ENCODE measurements around the gene NPW. TPM values are rescaled to one million over a fixed set of nuclear protein-coding genes. Genes with fewer than 3 reads are reported as not detected.

Gene NPW
- total and polyA plus RNA-seq, 9 of the 15 experiments (the other 6 are each of a cell fraction or from before 2014, with no cell fraction given) = 0.14 to 4.0 (median 2.6) TPM; not detected in 4

- TF ChIP-seq HSF4 (CRISPR knock-in tag; IDR thresholded peaks at IDR 0.05; ENCODE audit: borderline replicate concordance) (no peak), TAF9B (IDR thresholded peaks at IDR 0.05; ENCODE audit: partially characterized antibody) (no peak), ZNF124 (CRISPR knock-in tag; IDR thresholded peaks at IDR 0.05) (no peak), NFRKB (IDR thresholded peaks at IDR 0.05; ENCODE audit: low read depth) (no peak), BCL6 (CRISPR knock-in tag; IDR thresholded peaks at IDR 0.05) (no peak), ZNF766 (CRISPR knock-in tag; conservative IDR thresholded peaks at IDR 0.05) (no peak), ZBTB7A (IDR thresholded peaks at IDR 0.05; ENCODE audit: borderline replicate concordance, control insufficient read depth, low read depth, low read length) (0 out of 2 replicates have a peak, but pooled peaks have one; percentile 31), ELF4 (CRISPR knock-in tag; IDR thresholded peaks at IDR 0.05) (no peak), HNRNPUL1 (IDR thresholded peaks at IDR 0.05; ENCODE audit: low read length) (no peak), FOXK2 (conservative IDR thresholded peaks at IDR 0.05 in 1 of 2, IDR thresholded peaks at IDR 0.05 in 1 of 2; ENCODE audit: low read depth in 2 of 2) (0 out of 4 replicates have a peak, but pooled peaks of 1 of the 2 experiments have one; percentile 30), ZNF263 (CRISPR knock-in tag; IDR thresholded peaks at IDR 0.05; ENCODE audit: borderline replicate concordance) (peak; percentile 52; the same call in 1 of the 2 replicates), CEBPB (tag; IDR thresholded peaks at IDR 0.05) (no peak), ASH1L (IDR thresholded peaks at IDR 0.05; ENCODE audit: borderline replicate concordance, low read depth, partially characterized antibody) (no peak)
- TF ChIP-seq, protein P1, sequence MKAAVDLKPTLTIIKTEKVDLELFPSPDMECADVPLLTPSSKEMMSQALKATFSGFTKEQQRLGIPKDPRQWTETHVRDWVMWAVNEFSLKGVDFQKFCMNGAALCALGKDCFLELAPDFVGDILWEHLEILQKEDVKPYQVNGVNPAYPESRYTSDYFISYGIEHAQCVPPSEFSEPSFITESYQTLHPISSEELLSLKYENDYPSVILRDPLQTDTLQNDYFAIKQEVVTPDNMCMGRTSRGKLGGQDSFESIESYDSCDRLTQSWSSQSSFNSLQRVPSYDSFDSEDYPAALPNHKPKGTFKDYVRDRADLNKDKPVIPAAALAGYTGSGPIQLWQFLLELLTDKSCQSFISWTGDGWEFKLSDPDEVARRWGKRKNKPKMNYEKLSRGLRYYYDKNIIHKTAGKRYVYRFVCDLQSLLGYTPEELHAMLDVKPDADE (conservative IDR thresholded peaks at IDR 0.05; ENCODE audit: control insufficient read depth, low read depth, low read length) = peak; percentile 87
- TF ChIP-seq, protein P2, sequence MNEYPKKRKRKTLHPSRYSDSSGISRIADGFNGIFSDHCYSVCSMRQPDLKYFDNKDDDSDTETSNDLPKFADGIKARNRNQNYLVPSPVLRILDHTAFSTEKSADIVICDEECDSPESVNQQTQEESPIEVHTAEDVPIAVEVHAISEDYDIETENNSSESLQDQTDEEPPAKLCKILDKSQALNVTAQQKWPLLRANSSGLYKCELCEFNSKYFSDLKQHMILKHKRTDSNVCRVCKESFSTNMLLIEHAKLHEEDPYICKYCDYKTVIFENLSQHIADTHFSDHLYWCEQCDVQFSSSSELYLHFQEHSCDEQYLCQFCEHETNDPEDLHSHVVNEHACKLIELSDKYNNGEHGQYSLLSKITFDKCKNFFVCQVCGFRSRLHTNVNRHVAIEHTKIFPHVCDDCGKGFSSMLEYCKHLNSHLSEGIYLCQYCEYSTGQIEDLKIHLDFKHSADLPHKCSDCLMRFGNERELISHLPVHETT (CRISPR knock-in tag; conservative IDR thresholded peaks at IDR 0.05 in 1 of 2, IDR thresholded peaks at IDR 0.05 in 1 of 2) = no peak
- TF ChIP-seq, protein P3, sequence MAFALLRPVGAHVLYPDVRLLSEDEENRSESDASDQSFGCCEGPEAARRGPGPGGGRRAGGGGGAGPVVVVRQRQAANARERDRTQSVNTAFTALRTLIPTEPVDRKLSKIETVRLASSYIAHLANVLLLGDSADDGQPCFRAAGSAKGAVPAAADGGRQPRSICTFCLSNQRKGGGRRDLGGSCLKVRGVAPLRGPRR (CRISPR knock-in tag; IDR thresholded peaks at IDR 0.05) = no peak
These were observed 15.6 kb upstream of the NPW start (continued) for GRCh38 chr16:2003827-2004641.

Data from K562 (cell line).